Astrocyte (in vitro differentiated cells and primary cell): Measurements from ENCODE around the gene URI1. TPM values are rescaled to one million over a fixed set of nuclear protein-coding genes. Genes with fewer than 3 reads are reported as not detected.
"Not testable (repeated sequence)": the region's sequence is repeated elsewhere in the genome, so short reads cannot be mapped to it uniquely, and the experiment has no call there.

Experiments used
- DNase-seq: peaks from one replicate; pipeline ENCODE4 v3.0.0-alpha.2; 2010; ENCODE audit warnings: low read depth
- FAIRE-seq: peaks from 2 replicates; lab custom pipeline; 2011; peaks lifted over from hg19 to GRCh38; lab: Jason Lieb, UNC
- H2AFZ ChIP-seq: 2 replicates; pipeline ENCODE4 v1.6.0; 2012; ENCODE audit warnings: low read depth, low read length, inconsistent platforms
- H3K27ac ChIP-seq: 2 replicates; pipeline ENCODE4 v1.5.1; 2011; ENCODE audit warnings: low read depth, low read length, inconsistent platforms
- H3K27me3 ChIP-seq: 2 replicates; pipeline ENCODE4 v1.6.0; 2011; ENCODE audit warnings: low read length, inconsistent platforms; ENCODE audit not compliant: insufficient read depth
- H3K36me3 ChIP-seq: 2 replicates; pipeline ENCODE4 v1.5.1; 2011; ENCODE audit warnings: low read length, inconsistent platforms; ENCODE audit not compliant: insufficient read depth
- H3K4me1 ChIP-seq: 2 replicates; pipeline ENCODE4 v1.5.1; 2011; ENCODE audit warnings: low read length, inconsistent platforms; ENCODE audit not compliant: insufficient read depth
- H3K4me2 ChIP-seq: 2 replicates; pipeline ENCODE4 v1.6.0; 2012; ENCODE audit warnings: low read length, inconsistent platforms
- H3K4me3 ChIP-seq: 2 replicates; pipeline ENCODE4 v1.5.1; 2011; ENCODE audit warnings: low read depth, mild to moderate bottlenecking, low read length, inconsistent platforms; ENCODE audit not compliant: insufficient read depth
- H3K79me2 ChIP-seq: 2 replicates; pipeline ENCODE4 v1.6.0; 2012; ENCODE audit warnings: mild to moderate bottlenecking, low read length, inconsistent platforms; ENCODE audit not compliant: insufficient read depth
- H3K9ac ChIP-seq: 2 replicates; pipeline ENCODE4 v1.6.0; 2012; ENCODE audit warnings: mild to moderate bottlenecking, low read length, inconsistent platforms
- H3K9me3 ChIP-seq: 2 replicates; pipeline ENCODE4 v1.5.1; 2012; ENCODE audit warnings: low read depth, mild to moderate bottlenecking, low read length, inconsistent platforms; ENCODE audit not compliant: insufficient read depth
- H4K20me1 ChIP-seq: 2 replicates; pipeline ENCODE4 v1.6.0; 2012; ENCODE audit warnings: low read length, inconsistent platforms; ENCODE audit not compliant: insufficient read depth
- H3K27ac Mint-ChIP-seq: one replicate; pipeline ENCODE4 v1.8.0; 2021; ENCODE audit warnings: mild to moderate bottlenecking, mixed read lengths; ENCODE audit not compliant: unreplicated experiment
- H3K27me3 Mint-ChIP-seq: one replicate; pipeline ENCODE4 v1.8.0; 2021; ENCODE audit warnings: low read depth, mixed read lengths; ENCODE audit not compliant: unreplicated experiment
- H3K36me3 Mint-ChIP-seq: one replicate; pipeline ENCODE4 v1.8.0; 2021; ENCODE audit warnings: low read depth, mixed read lengths; ENCODE audit not compliant: unreplicated experiment
- H3K4me1 Mint-ChIP-seq: one replicate; pipeline ENCODE4 v1.8.0; 2021; ENCODE audit warnings: low read depth, mixed read lengths; ENCODE audit not compliant: unreplicated experiment
- H3K4me3 Mint-ChIP-seq: one replicate; pipeline ENCODE4 v1.8.0; 2021; ENCODE audit warnings: mild to moderate bottlenecking, moderate library complexity, mixed read lengths; ENCODE audit not compliant: unreplicated experiment
- H3K9me3 Mint-ChIP-seq: one replicate; pipeline ENCODE4 v1.8.0; 2021; ENCODE audit warnings: mild to moderate bottlenecking, mixed read lengths; ENCODE audit not compliant: unreplicated experiment
- CTCF ChIP-seq: IDR thresholded peaks from 2 replicates; pipeline ENCODE4 v1.5.1; 2011; ENCODE audit warnings: low read depth, mild to moderate bottlenecking, inconsistent platforms, low read length, moderate library complexity; ENCODE audit not compliant: insufficient read depth
- EZH2 ChIP-seq: IDR thresholded peaks from 2 replicates; pipeline ENCODE4 v1.6.1; 2012; ENCODE audit warnings: mild to moderate bottlenecking, low read length, inconsistent platforms; ENCODE audit not compliant: insufficient read depth
- total RNA-seq: library from RNA; stranded (reverse); gene quantifications from 2 replicates; pipeline ENCODE4 v1.2.1, GENCODE V29; 2021

The URI1 gene
- total RNA-seq, 1 donor from 2014 or later: 61.4 TPM

- Mint-ChIP-seq H3K9me3 (no peaks in the 10 kb centered on the region), H3K27ac (no peak overlapping the region), H3K27me3 (no peaks in the 10 kb centered on the region), H3K4me1 (no peaks in the 10 kb centered on the region), H3K4me3 (no peak overlapping the region), H3K36me3 (no peaks in the 10 kb centered on the region)
- FAIRE-seq (no peak), DNase-seq (no peak)
- no peak overlapping the region for H3K4me3 ChIP-seq
- no peaks in the 10 kb centered on the region for H3K4me1 ChIP-seq
- no peak overlapping the region for H3K9ac ChIP-seq
- TF ChIP-seq EZH2 (no peak), CTCF (no peak)
- no peaks in the 10 kb centered on the region for H3K36me3 ChIP-seq
- H3K79me2 ChIP-seq: no peaks in the 10 kb centered on the region
- H3K4me2 ChIP-seq: no peak overlapping the region
- no peaks in the 10 kb centered on the region for H4K20me1 ChIP-seq
- no peaks in the 10 kb centered on the region for H3K9me3 ChIP-seq
- H3K27ac ChIP-seq: no peak overlapping the region
- no peaks in the 10 kb centered on the region for H3K27me3 ChIP-seq
- no peak overlapping the region for H2AFZ ChIP-seq
Observed at GRCh38 chr19:29908963-29909944, 32.8 kb upstream of the URI1 start.

- Mint-ChIP-seq H3K4me1 (no peaks in the 10 kb centered on the region), H3K4me3 (no peak overlapping the region), H3K27me3 (peaks cover 26% of the 10 kb centered on the region), H3K27ac (no peak overlapping the region), H3K9me3 (peaks cover 2% of the 10 kb centered on the region), H3K36me3 (peaks cover 2% of the 10 kb centered on the region)
- Histone ChIP-seq H3K4me2 (no peak overlapping the region), H3K27me3 (no peaks in the 10 kb centered on the region), H3K36me3 (no peaks in the 10 kb centered on the region), H3K9ac (no peak overlapping the region), H3K27ac (no peak overlapping the region), H3K4me3 (no peak overlapping the region), H2AFZ (no peak overlapping the region), H4K20me1 (no peaks in the 10 kb centered on the region), H3K9me3 (no peaks in the 10 kb centered on the region), H3K79me2 (no peaks in the 10 kb centered on the region), H3K4me1 (no peaks in the 10 kb centered on the region)
- no peak for FAIRE-seq
- TF ChIP-seq EZH2: no peak
- no peak for TF ChIP-seq CTCF
- no peak for DNase-seq
Observed at GRCh38 chr19:29914933-29915332, 27.1 kb upstream of the URI1 start.

GRCh38 chr19:29915832-29916231, 26.2 kb upstream of the URI1 start:
- not testable (repeated sequence) for H3K4me2 ChIP-seq, DNase-seq, H3K27me3 ChIP-seq, H2AFZ ChIP-seq, H3K79me2 ChIP-seq, FAIRE-seq, H3K4me3 Mint-ChIP-seq, H3K4me1 ChIP-seq, H3K9me3 Mint-ChIP-seq, H3K4me3 ChIP-seq, H3K9me3 ChIP-seq, H3K4me1 Mint-ChIP-seq, H3K27ac Mint-ChIP-seq, H4K20me1 ChIP-seq, H3K27ac ChIP-seq, H3K9ac ChIP-seq, H3K36me3 Mint-ChIP-seq, H3K36me3 ChIP-seq
- H3K27me3 Mint-ChIP-seq: peaks cover 26% of the 10 kb centered on the region
